Panc1 (cell line): ENCODE measurements around the gene KRTAP4-1. TPM values are rescaled to one million over a fixed set of nuclear protein-coding genes. Genes with fewer than 3 reads are reported as not detected.
"Not testable (repeated sequence)": the region's sequence is repeated elsewhere in the genome, so short reads cannot be mapped to it uniquely, and the experiment has no call there.

Source experiments
- ATAC-seq: fragments of 200-7000 bp; cut with Tn5 transposase; 2 replicates; pipeline ENCODE4 v1.9.1; 2020; ENCODE audit warnings: mild to moderate bottlenecking, moderate library complexity
- BruUV-seq: library from RNA; stranded (reverse); fragments of 400-500 nt; replicated peaks from 2 replicates; lab custom pipeline; 2021; lab: Mats Ljungman, UMichigan
- CTCF ChIA-PET: fragments of 300-600 bp; sonication (Branson Sonifier 250); formaldehyde crosslinking; loops from one replicate; lab custom pipeline; 2022; ENCODE audit warnings: antibody characterized with exemption; lab: Charles Lee
- POLR2A ChIA-PET: fragments of 300-600 bp; sonication (Branson Sonifier 250); formaldehyde crosslinking; loops from one replicate; lab custom pipeline; 2022; ENCODE audit warnings: antibody characterized with exemption; lab: Charles Lee
- DNase-seq: peaks from one replicate; pipeline ENCODE4 v3.0.0-alpha.2; 2010; ENCODE audit warnings: low read depth, low spot score
- H3K27ac ChIP-seq: 2 replicates; pipeline ENCODE4 v1.5.1; 2011; ENCODE audit warnings: mild to moderate bottlenecking, low read length, inconsistent platforms
- H3K27me3 ChIP-seq: fragments of 200-500 bp; sonication (Bioruptor generic); 2 replicates; pipeline ENCODE4 v1.6.0; 2014; ENCODE audit warnings: low read length, inconsistent platforms; ENCODE audit not compliant: control insufficient read depth, insufficient read depth
- H3K36me3 ChIP-seq: fragments of 200-500 bp; sonication (Bioruptor generic); 2 replicates; pipeline ENCODE4 v1.5.1; 2014; ENCODE audit warnings: inconsistent platforms, mild to moderate bottlenecking, low read length, moderate library complexity; ENCODE audit not compliant: control insufficient read depth, insufficient read depth
- H3K4me1 ChIP-seq: 2 replicates; pipeline ENCODE4 v1.5.1; 2011; ENCODE audit warnings: inconsistent platforms, mild to moderate bottlenecking, low read length, moderate library complexity; ENCODE audit not compliant: control insufficient read depth, insufficient read depth
- H3K4me3 ChIP-seq, 2 experiments: 2 replicates each; pipeline ENCODE4 v1.5.1; 2011 to 2012; ENCODE audit warnings: low read depth in 2 of 2, low read length in 2 of 2, mild to moderate bottlenecking in 2 of 2, inconsistent platforms in 1 of 2, moderate library complexity in 1 of 2
- H3K9me3 ChIP-seq: fragments of 200-500 bp; sonication (Bioruptor generic); 2 replicates; pipeline ENCODE4 v1.5.1; 2014; ENCODE audit warnings: low read depth, mild to moderate bottlenecking, inconsistent platforms, low read length, moderate library complexity; ENCODE audit not compliant: control insufficient read depth, insufficient read depth
- POLR2AphosphoS5 ChIP-seq: IDR thresholded peaks from 2 replicates; pipeline ENCODE4 v1.6.1; 2012; ENCODE audit warnings: mild to moderate bottlenecking, low read depth, low read length, moderate library complexity
- SIN3A ChIP-seq: IDR thresholded peaks from 2 replicates; pipeline ENCODE4 v1.6.1; 2012; ENCODE audit warnings: low read depth, mild to moderate bottlenecking, low read length, moderate library complexity, borderline replicate concordance; ENCODE audit not compliant: insufficient read depth
- TCF7L2 ChIP-seq: IDR thresholded peaks from 2 replicates; pipeline ENCODE4 v1.6.1; 2011; ENCODE audit warnings: mild to moderate bottlenecking, low read depth, low read length, inconsistent platforms
- in situ Hi-C: cut with HindIII; loops from 2 replicates; pipeline ENCODE4 v1.10.0; 2016; ENCODE audit warnings: low sequenced_read_pairs, low pct_unique_long_range_greater_than_20kb
- intact Hi-C: fragments of 100-400 bp; cut with micrococcal nuclease; formaldehyde crosslinking; loops from one replicate; pipeline ENCODE4 v1.10.0; 2022; ENCODE audit not compliant: unreplicated experiment
- total RNA-seq: library from RNA; stranded (reverse); gene quantifications from one replicate; pipeline ENCODE4 v1.2.1, GENCODE V29; 2021; ENCODE audit not compliant: unreplicated experiment
- TF ChIP-seq, protein P1 (sequence below), 2 experiments: IDR thresholded peaks; 2 replicates each; pipeline ENCODE4 v1.6.1; 2011 to 2012; ENCODE audit warnings: low read depth in 2 of 2, control low read depth in 1 of 2, low read length in 1 of 2, mild to moderate bottlenecking in 1 of 2, moderate library complexity in 1 of 2; ENCODE audit not compliant: insufficient read depth in 1 of 2
- TF ChIP-seq, protein P2 (sequence below): fragments of 450-650 bp; IDR thresholded peaks from 2 replicates; pipeline ENCODE4 v1.5.1; 2017; ENCODE audit warnings: mild to moderate bottlenecking

Gene KRTAP4-1
- total RNA-seq, 1 experiment from 2014 or later, result not detected

DNA sequence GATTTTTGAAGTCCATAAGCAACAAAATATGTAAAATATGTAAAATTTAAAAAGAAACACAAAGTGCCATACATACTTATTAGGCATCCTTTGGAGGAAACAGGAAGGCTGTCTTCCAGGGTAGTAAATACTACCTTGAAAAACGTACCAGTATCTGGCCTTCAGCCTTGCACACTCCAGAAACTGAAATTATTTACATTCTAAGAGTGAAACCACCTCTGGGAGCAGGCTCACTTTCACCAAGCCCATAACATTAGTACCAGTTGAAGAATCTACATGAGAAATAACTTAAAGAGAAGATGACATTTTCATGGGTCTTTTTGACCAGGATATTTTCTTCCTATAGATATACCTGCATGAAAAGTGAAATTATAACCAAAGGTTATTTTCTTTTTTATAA, 11.4 kb upstream of the KRTAP4-1 start:
- ATAC-seq, result no peak
- CTCF ChIA-PET, result interaction anchor here (0.7 kb wide), 1 partner anchor 205 kb away, joined by 3 read pairs; no protein-coding TSS in a partner anchor
- Histone ChIP-seq H3K9me3 (no peaks in the 10 kb centered on the region), H3K4me3 (no peak overlapping the region), H3K4me1 (no peaks in the 10 kb centered on the region), H3K36me3 (no peaks in the 10 kb centered on the region), H3K27me3 (no peaks in the 10 kb centered on the region; the same call in 1 of the 2 replicates), H3K27ac (no peak overlapping the region)
- TF ChIP-seq, protein P1, sequence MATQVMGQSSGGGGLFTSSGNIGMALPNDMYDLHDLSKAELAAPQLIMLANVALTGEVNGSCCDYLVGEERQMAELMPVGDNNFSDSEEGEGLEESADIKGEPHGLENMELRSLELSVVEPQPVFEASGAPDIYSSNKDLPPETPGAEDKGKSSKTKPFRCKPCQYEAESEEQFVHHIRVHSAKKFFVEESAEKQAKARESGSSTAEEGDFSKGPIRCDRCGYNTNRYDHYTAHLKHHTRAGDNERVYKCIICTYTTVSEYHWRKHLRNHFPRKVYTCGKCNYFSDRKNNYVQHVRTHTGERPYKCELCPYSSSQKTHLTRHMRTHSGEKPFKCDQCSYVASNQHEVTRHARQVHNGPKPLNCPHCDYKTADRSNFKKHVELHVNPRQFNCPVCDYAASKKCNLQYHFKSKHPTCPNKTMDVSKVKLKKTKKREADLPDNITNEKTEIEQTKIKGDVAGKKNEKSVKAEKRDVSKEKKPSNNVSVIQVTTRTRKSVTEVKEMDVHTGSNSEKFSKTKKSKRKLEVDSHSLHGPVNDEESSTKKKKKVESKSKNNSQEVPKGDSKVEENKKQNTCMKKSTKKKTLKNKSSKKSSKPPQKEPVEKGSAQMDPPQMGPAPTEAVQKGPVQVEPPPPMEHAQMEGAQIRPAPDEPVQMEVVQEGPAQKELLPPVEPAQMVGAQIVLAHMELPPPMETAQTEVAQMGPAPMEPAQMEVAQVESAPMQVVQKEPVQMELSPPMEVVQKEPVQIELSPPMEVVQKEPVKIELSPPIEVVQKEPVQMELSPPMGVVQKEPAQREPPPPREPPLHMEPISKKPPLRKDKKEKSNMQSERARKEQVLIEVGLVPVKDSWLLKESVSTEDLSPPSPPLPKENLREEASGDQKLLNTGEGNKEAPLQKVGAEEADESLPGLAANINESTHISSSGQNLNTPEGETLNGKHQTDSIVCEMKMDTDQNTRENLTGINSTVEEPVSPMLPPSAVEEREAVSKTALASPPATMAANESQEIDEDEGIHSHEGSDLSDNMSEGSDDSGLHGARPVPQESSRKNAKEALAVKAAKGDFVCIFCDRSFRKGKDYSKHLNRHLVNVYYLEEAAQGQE (IDR thresholded peaks at IDR 0.05; ENCODE audit: insufficient read depth in 1 of 2, low read depth in 2 of 2, low read length in 1 of 2), result no peak
- TF ChIP-seq TCF7L2 (no peak), POLR2AphosphoS5 (no peak), SIN3A (no peak)
- TF ChIP-seq, protein P2, sequence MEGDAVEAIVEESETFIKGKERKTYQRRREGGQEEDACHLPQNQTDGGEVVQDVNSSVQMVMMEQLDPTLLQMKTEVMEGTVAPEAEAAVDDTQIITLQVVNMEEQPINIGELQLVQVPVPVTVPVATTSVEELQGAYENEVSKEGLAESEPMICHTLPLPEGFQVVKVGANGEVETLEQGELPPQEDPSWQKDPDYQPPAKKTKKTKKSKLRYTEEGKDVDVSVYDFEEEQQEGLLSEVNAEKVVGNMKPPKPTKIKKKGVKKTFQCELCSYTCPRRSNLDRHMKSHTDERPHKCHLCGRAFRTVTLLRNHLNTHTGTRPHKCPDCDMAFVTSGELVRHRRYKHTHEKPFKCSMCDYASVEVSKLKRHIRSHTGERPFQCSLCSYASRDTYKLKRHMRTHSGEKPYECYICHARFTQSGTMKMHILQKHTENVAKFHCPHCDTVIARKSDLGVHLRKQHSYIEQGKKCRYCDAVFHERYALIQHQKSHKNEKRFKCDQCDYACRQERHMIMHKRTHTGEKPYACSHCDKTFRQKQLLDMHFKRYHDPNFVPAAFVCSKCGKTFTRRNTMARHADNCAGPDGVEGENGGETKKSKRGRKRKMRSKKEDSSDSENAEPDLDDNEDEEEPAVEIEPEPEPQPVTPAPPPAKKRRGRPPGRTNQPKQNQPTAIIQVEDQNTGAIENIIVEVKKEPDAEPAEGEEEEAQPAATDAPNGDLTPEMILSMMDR, result no peak
- no TSS peak for BruUV-seq
- intact Hi-C loops, result no loop called here
- POLR2A ChIA-PET, result no interaction called here
- in situ Hi-C loops, result no loop called here
- no peak for DNase-seq

DNA sequence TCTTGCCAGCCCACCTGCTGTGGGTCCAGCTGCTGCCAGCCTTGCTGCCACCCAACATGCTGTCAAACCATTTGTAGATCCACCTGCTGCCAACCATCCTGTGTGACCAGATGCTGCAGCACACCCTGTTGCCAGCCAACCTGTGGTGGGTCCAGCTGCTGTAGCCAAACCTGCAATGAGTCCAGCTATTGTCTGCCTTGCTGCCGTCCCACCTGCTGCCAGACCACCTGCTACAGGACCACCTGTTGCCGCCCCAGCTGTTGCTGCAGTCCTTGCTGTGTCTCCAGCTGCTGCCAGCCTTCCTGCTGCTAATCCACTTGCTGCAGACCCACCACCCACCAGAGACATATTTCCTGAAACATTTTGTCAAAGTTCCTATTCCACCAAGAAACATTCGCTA, 5.6 kb upstream of the KRTAP4-1 start:
- no TSS peak for BruUV-seq
- Histone ChIP-seq H3K4me1 (no peaks in the 10 kb centered on the region), H3K36me3 (no peaks in the 10 kb centered on the region), H3K4me3 (no peak overlapping the region), H3K27me3 (peaks cover 5% of the 10 kb centered on the region), H3K27ac (no peak overlapping the region), H3K9me3 (no peaks in the 10 kb centered on the region)
- ChIA-PET CTCF (no interaction called here), POLR2A (no interaction called here)
- in situ Hi-C loops (no loop called here), intact Hi-C loops (no loop called here)
- no peak for DNase-seq
- ATAC-seq, result no peak
- TF ChIP-seq TCF7L2 (no peak), POLR2AphosphoS5 (no peak), SIN3A (no peak)
- TF ChIP-seq, protein P1 (IDR thresholded peaks at IDR 0.05; ENCODE audit: insufficient read depth in 1 of 2, low read depth in 2 of 2, low read length in 1 of 2), result no peak
- TF ChIP-seq, protein P2, result no peak

DNA sequence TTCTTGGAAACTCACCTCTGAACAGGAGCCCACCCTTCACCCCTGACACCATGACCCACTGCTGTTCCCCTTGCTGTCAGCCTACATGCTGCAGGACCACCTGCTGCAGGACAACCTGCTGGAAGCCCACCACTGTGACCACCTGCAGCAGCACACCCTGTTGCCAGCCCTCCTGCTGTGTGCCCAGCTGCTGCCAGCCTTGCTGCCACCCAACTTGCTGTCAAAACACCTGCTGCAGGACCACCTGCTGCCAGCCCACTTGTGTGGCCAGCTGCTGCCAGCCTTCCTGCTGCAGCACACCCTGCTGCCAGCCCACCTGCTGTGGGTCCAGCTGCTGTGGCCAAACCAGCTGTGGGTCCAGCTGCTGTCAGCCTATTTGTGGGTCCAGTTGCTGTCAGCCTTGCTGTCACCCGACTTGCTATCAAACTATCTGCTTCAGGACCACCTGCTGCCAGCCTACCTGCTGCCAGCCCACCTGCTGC, 5.2 kb upstream of the KRTAP4-1 start, which contains the start of gene KRTAP9-1:
Gene KRTAP9-1 (plus strand): TSS at position 51 of the 482 bp plus-strand sequence. CDS start 0 bp downstream, at position 51.
- intact Hi-C loops, POLR2A ChIA-PET, H3K4me1 ChIP-seq, BruUV-seq, ATAC-seq, H3K27me3 ChIP-seq, H3K9me3 ChIP-seq, in situ Hi-C loops, H3K4me3 ChIP-seq, H3K36me3 ChIP-seq, DNase-seq, CTCF ChIA-PET, H3K27ac ChIP-seq: not testable (repeated sequence)
